Lung (tissue), 12 donors: ENCODE data around the gene PHF21B. TPM values are rescaled to one million over a fixed set of nuclear protein-coding genes. Genes with fewer than 3 reads are reported as not detected.

Experiments used
- ATAC-seq: fragments of 200-7000 bp; cut with Tn5 transposase; one replicate; pipeline ENCODE4 v1.9.1; 2020; ENCODE audit warnings: moderate number of reproducible peaks; ENCODE audit not compliant: insufficient read depth, low FRiP score
- DNase-seq, 3 donors: peaks; one replicate each; pipeline ENCODE4 v3.0.0-alpha.2; 2013 to 2017
- H3K27ac ChIP-seq, 2 donors: one replicate each; pipeline ENCODE4 v1.5.1; 2013; ENCODE audit warnings: mild to moderate bottlenecking in 2 of 2, moderate library complexity in 2 of 2, control low read depth in 1 of 2, inconsistent platforms in 1 of 2, low read depth in 1 of 2, low read length in 1 of 2
- H3K27me3 ChIP-seq, 3 donors: one replicate each; pipeline ENCODE4 v1.5.1; 2013; ENCODE audit warnings: low read length in 2 of 3; ENCODE audit not compliant: control insufficient read depth in 3 of 3, insufficient read depth in 3 of 3
- H3K36me3 ChIP-seq, 4 donors: one replicate each; pipeline ENCODE4 v1.5.1; 2013; ENCODE audit warnings: low read length in 4 of 4, mild to moderate bottlenecking in 1 of 4, moderate library complexity in 1 of 4; ENCODE audit not compliant: control insufficient read depth in 4 of 4, insufficient read depth in 4 of 4
- H3K4me1 ChIP-seq, 5 donors: one replicate each; pipeline ENCODE4 v1.5.1; 2013; ENCODE audit warnings: low read length in 5 of 5, mild to moderate bottlenecking in 2 of 5, moderate library complexity in 1 of 5; ENCODE audit not compliant: control insufficient read depth in 5 of 5, insufficient read depth in 5 of 5
- H3K4me3 ChIP-seq: one replicate; pipeline ENCODE4 v1.5.1; 2013; ENCODE audit warnings: mild to moderate bottlenecking, control low read depth, moderate library complexity
- H3K9ac ChIP-seq, 2 donors: one replicate each; pipeline ENCODE4 v1.5.1; 2013; ENCODE audit warnings: low read length in 2 of 2, control low read depth in 1 of 2; ENCODE audit not compliant: insufficient read depth in 1 of 2
- H3K9me3 ChIP-seq, 4 donors: one replicate each; pipeline ENCODE4 v1.5.1; 2013; ENCODE audit warnings: low read length in 3 of 4, mild to moderate bottlenecking in 1 of 4, moderate library complexity in 1 of 4; ENCODE audit not compliant: control insufficient read depth in 4 of 4, insufficient read depth in 3 of 4
- CTCF ChIP-seq: IDR thresholded peaks from 2 replicates; pipeline ENCODE4 v1.5.1; 2012; ENCODE audit warnings: mild to moderate bottlenecking; ENCODE audit errors: control extremely low read depth, extremely low read depth
- WGBS, 2 donors: extraction: QIAGEN DNeasy Blood & Tissue Kit; methylation state at CpG; one replicate each; pipeline ENCODE4 v1.1.7; 2013; 5-methylcytosine and 5-hydroxymethylcytosine counted together
- polyA plus RNA-seq, 2 donors: library from polyadenylated mRNA; stranded (reverse); fragments of 200-250 nt; gene quantifications; one replicate each; pipeline ENCODE4 v1.2.1, GENCODE V29; 2013
- total RNA-seq, 2 donors: library from RNA; depleted of rRNA in 1 of 2; stranded (reverse); fragments of >200 nt in 1 of 2; gene quantifications; one replicate each; pipeline ENCODE4 v1.2.1, GENCODE V29; 2014 to 2021
- donor health status: control.
- donor health status: control.
- donor health status: Bipolar disorder and iron deficiency.
- donor health status: healthy.
- donor health status: DM: yes; HTN: yes; CAD: no.

PHF21B gene
- total and polyA plus RNA-seq, 4 donors, result 0.03 to 0.43 (median 0.26) TPM

- Histone ChIP-seq H3K9ac (no peak overlapping the region), H3K27me3 (no peaks in the 10 kb centered on the region), H3K4me3 (no peak overlapping the region), H3K9me3 (no peaks in the 10 kb centered on the region), H3K4me1 (no peaks in the 10 kb centered on the region), H3K36me3 (no peaks in the 10 kb centered on the region), H3K27ac (no peak overlapping the region)
- no peak for DNase-seq
- no peak for ATAC-seq
- no peak for TF ChIP-seq CTCF
- 85 to 86% methylated on average over 17 of the region's 17 CpGs for WGBS, 2 donors
These were observed 66.0 kb downstream of the PHF21B start for GRCh38 chr22:44943701-44944324.

GRCh38 chr22:44942979-44943700 lies 66.7 kb downstream of the PHF21B start:
- ATAC-seq, result no peak
- Histone ChIP-seq H3K9me3 (no peaks in the 10 kb centered on the region), H3K9ac (no peak overlapping the region), H3K27ac (no peak overlapping the region), H3K27me3 (no peaks in the 10 kb centered on the region), H3K4me1 (no peaks in the 10 kb centered on the region), H3K4me3 (no peak overlapping the region), H3K36me3 (no peaks in the 10 kb centered on the region)
- DNase-seq, result no peak
- TF ChIP-seq CTCF, result no peak
- WGBS, 2 donors, result 73 to 88% methylated on average over 22 to 23 of the region's 23 CpGs

GRCh38 chr22:44942056-44942455 lies 67.7 kb downstream of the PHF21B start:
- no peaks in the 10 kb centered on the region for H3K4me1 ChIP-seq
- peaks cover 0 to 2% (median 0%) of the 10 kb centered on the region in 4 donors for H3K9me3 ChIP-seq
- H3K27me3 ChIP-seq, result no peaks in the 10 kb centered on the region
- no peak overlapping the region for H3K9ac ChIP-seq
- DNase-seq (no peak), ATAC-seq (no peak)
- no peak for TF ChIP-seq CTCF
- WGBS, 2 donors, result 75 to 88% methylated on average over 7 of the region's 7 CpGs
- H3K27ac ChIP-seq, result no peak overlapping the region
- H3K36me3 ChIP-seq, result no peaks in the 10 kb centered on the region
- H3K4me3 ChIP-seq, result no peak overlapping the region
